MM.1S (cell line): ENCODE data around the gene TSEN2.

ENCODE experiments used
- DNase-seq: peaks from one replicate; pipeline ENCODE4 v3.0.0-alpha.2; 2015
- H2AFZ ChIP-seq: fragments of 300-600 bp; sonication (generic); 2 replicates; pipeline ENCODE4 v1.6.0; 2016; ENCODE audit warnings: antibody characterized with exemption, low read length
- H3F3A ChIP-seq: fragments of 300-600 bp; sonication (generic); 2 replicates; pipeline ENCODE4 v1.6.1; 2016; ENCODE audit warnings: mild to moderate bottlenecking, antibody characterized with exemption, low read length, moderate library complexity, mixed read lengths; ENCODE audit not compliant: insufficient read depth
- H3K27ac ChIP-seq: fragments of 300-600 bp; sonication (generic); 2 replicates; pipeline ENCODE4 v1.5.1; 2016; ENCODE audit warnings: mild to moderate bottlenecking, low read length
- H3K27me3 ChIP-seq: fragments of 300-600 bp; sonication (generic); replicated peaks from 2 replicates; pipeline ENCODE4 v1.6.0; 2016; ENCODE audit warnings: low read length; ENCODE audit not compliant: insufficient read depth
- H3K36me3 ChIP-seq: fragments of 300-600 bp; sonication (generic); replicated peaks from 2 replicates; pipeline ENCODE4 v1.6.1; 2016; ENCODE audit warnings: mild to moderate bottlenecking, low read length, mixed read lengths; ENCODE audit not compliant: insufficient read depth
- H3K4me1 ChIP-seq: fragments of 300-600 bp; sonication (generic); 2 replicates; pipeline ENCODE4 v1.6.1; 2016; ENCODE audit warnings: low read length, mixed read lengths
- H3K4me2 ChIP-seq: fragments of 300-600 bp; sonication (generic); 2 replicates; pipeline ENCODE4 v1.6.0; 2016; ENCODE audit warnings: low read depth, low read length
- H3K4me3 ChIP-seq: fragments of 300-600 bp; sonication (generic); 2 replicates; pipeline ENCODE4 v1.5.1; 2016; ENCODE audit warnings: low read length, mixed read lengths
- H3K79me2 ChIP-seq: fragments of 300-600 bp; sonication (generic); 2 replicates; pipeline ENCODE4 v1.6.1; 2016; ENCODE audit warnings: mixed run types, low read length, mixed read lengths
- H3K9ac ChIP-seq: fragments of 300-600 bp; sonication (generic); 2 replicates; pipeline ENCODE4 v1.6.1; 2016; ENCODE audit warnings: low read length, mixed read lengths
- H3K9me2 ChIP-seq: fragments of 300-600 bp; sonication (generic); replicated peaks from 2 replicates; pipeline ENCODE4 v1.6.1; 2016; ENCODE audit warnings: mild to moderate bottlenecking, low read length, mixed read lengths; ENCODE audit not compliant: insufficient read depth
- H3K9me3 ChIP-seq: fragments of 300-600 bp; sonication (generic); replicated peaks from 2 replicates; pipeline ENCODE4 v1.6.1; 2016; ENCODE audit warnings: mild to moderate bottlenecking, low read length, mixed read lengths; ENCODE audit not compliant: insufficient read depth
- H4K20me1 ChIP-seq: fragments of 300-600 bp; sonication (generic); 2 replicates; pipeline ENCODE4 v1.6.1; 2016; ENCODE audit warnings: mild to moderate bottlenecking, low read length, moderate library complexity, mixed read lengths; ENCODE audit not compliant: insufficient read depth
- EZH2 ChIP-seq: fragments of 300-600 bp; sonication (generic); optimal IDR thresholded peaks from 2 replicates; pipeline ENCODE3; 2017; ENCODE audit warnings: low read depth, mild to moderate bottlenecking, antibody characterized with exemption, low read length, mixed read lengths
- EZH2phosphoT487 ChIP-seq: fragments of 300-600 bp; sonication (generic); IDR thresholded peaks from 2 replicates; pipeline ENCODE4 v1.6.1; 2018; ENCODE audit warnings: antibody characterized with exemption, low read length
- TF ChIP-seq, protein P1 (sequence below): fragments of 300-600 bp; sonication (generic); IDR thresholded peaks from 2 replicates; pipeline ENCODE4 v1.5.1; 2016; ENCODE audit warnings: antibody characterized with exemption, low read length, mixed read lengths

TSEN2 gene

DNA sequence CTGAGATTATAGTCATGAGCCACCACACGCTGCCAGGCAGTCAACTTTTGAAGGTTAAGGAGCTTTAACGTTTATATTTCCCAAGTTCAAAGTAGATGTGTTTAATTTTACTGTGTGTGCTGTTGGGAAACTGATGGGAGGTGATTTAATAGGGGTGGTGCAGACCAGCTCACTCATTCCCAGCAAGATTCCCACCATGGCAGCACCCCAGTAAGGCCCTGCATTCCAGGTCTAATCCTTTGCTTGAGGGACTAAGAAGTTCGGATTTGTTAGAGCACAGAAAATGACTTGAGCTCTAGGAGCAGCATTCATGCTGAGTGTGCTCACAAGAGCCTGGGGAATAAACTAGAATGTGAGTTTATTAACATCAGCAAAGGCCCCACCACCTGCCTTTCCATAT lies 25.2 kb downstream of the TSEN2 start:
- no peaks in the 10 kb centered on the region for H3K27me3 ChIP-seq
- no peak overlapping the region for H3K4me3 ChIP-seq
- H3K36me3 ChIP-seq: no peaks in the 10 kb centered on the region
- no peak overlapping the region for H3K9ac ChIP-seq
- H2AFZ ChIP-seq: no peak overlapping the region
- DNase-seq: no peak
- no peaks in the 10 kb centered on the region for H3K79me2 ChIP-seq
- no peak for TF ChIP-seq EZH2
- H3K9me2 ChIP-seq: no peaks in the 10 kb centered on the region
- H3K27ac ChIP-seq: no peak overlapping the region
- no peaks in the 10 kb centered on the region for H3K4me1 ChIP-seq
- no peak overlapping the region for H3K4me2 ChIP-seq
- H3F3A ChIP-seq: no peaks in the 10 kb centered on the region
- H3K9me3 ChIP-seq: no peaks in the 10 kb centered on the region
- no peaks in the 10 kb centered on the region for H4K20me1 ChIP-seq

DNA sequence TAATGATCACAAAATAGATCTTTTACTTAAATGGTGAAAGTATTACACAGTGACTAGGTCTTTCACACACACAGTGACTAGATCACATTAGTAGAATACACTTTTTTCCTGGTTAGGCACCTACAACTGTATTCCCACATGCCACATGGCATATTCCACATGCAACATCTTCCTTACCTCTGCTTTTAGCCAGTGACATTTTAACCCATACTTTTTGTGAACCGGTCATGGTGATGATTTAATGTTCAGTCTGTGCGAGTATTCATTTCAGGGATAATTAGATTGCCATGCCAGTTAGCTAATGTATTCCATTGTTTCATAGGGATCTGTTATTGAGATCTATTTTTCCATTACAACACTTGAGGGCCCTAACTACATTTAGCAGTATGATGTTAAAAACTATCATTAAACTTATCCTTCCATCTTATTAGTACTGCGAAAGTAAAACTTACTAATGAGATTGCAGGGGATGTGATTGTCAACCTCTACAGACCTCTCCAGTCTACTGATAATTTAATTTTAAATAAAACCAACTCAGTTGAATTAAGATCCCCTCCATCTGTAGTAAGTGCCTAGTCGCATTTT lies 28.3 kb downstream of the TSEN2 start:
- no peak overlapping the region for H2AFZ ChIP-seq
- TF ChIP-seq EZH2 (no peak), EZH2phosphoT487 (no peak)
- TF ChIP-seq, protein P1, sequence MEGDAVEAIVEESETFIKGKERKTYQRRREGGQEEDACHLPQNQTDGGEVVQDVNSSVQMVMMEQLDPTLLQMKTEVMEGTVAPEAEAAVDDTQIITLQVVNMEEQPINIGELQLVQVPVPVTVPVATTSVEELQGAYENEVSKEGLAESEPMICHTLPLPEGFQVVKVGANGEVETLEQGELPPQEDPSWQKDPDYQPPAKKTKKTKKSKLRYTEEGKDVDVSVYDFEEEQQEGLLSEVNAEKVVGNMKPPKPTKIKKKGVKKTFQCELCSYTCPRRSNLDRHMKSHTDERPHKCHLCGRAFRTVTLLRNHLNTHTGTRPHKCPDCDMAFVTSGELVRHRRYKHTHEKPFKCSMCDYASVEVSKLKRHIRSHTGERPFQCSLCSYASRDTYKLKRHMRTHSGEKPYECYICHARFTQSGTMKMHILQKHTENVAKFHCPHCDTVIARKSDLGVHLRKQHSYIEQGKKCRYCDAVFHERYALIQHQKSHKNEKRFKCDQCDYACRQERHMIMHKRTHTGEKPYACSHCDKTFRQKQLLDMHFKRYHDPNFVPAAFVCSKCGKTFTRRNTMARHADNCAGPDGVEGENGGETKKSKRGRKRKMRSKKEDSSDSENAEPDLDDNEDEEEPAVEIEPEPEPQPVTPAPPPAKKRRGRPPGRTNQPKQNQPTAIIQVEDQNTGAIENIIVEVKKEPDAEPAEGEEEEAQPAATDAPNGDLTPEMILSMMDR: no peak
- H4K20me1 ChIP-seq: no peaks in the 10 kb centered on the region
- H3K36me3 ChIP-seq: no peaks in the 10 kb centered on the region; the same call in 1 of the 2 replicates
- H3K27ac ChIP-seq: no peak overlapping the region
- no peaks in the 10 kb centered on the region for H3K27me3 ChIP-seq
- H3F3A ChIP-seq: no peaks in the 10 kb centered on the region
- H3K9ac ChIP-seq: no peak overlapping the region
- H3K9me3 ChIP-seq: no peaks in the 10 kb centered on the region
- no peak overlapping the region for H3K4me2 ChIP-seq
- no peak for DNase-seq
- H3K9me2 ChIP-seq: no peaks in the 10 kb centered on the region
- H3K4me1 ChIP-seq: no peaks in the 10 kb centered on the region
- H3K79me2 ChIP-seq: no peaks in the 10 kb centered on the region
- H3K4me3 ChIP-seq: no peak overlapping the region

- no peak for DNase-seq
- Histone ChIP-seq H3K9me2 (no peaks in the 10 kb centered on the region), H3K27ac (no peak overlapping the region), H3K4me1 (no peaks in the 10 kb centered on the region), H3K4me3 (no peak overlapping the region), H3K27me3 (no peaks in the 10 kb centered on the region), H4K20me1 (no peaks in the 10 kb centered on the region), H3K79me2 (no peaks in the 10 kb centered on the region), H3K9me3 (no peaks in the 10 kb centered on the region), H3F3A (no peaks in the 10 kb centered on the region), H3K4me2 (no peak overlapping the region), H2AFZ (no peak overlapping the region), H3K36me3 (no peaks in the 10 kb centered on the region; the same call in 1 of the 2 replicates), H3K9ac (no peak overlapping the region)
- TF ChIP-seq, protein P1: no peak
- TF ChIP-seq EZH2: no peak
Observed at GRCh38 chr3:12513694-12514446, 29.6 kb downstream of the TSEN2 start.

DNA sequence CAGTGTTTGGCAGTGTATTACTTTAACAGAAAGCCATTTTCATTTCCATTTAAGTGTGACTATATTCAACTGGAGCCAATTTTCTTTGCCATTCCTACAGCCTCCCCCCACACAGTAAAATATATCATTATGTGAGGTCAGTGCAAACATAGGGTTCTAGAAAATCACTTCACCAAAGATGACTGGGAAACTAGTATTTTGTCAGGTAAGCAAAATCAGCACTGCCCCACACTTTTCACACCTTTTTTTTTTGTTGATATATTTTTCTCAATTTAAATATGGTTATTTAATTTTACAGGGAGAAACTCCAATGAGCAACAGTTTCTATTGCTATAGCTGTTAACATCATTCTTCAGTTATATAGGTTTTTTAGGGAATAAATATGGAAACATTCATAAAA lies 31.4 kb downstream of the TSEN2 start:
- H2AFZ ChIP-seq: no peak overlapping the region
- DNase-seq: no peak
- no peak overlapping the region for H3K27ac ChIP-seq
- H3K4me1 ChIP-seq: no peaks in the 10 kb centered on the region
- H3K36me3 ChIP-seq: no peaks in the 10 kb centered on the region; the same call in 1 of the 2 replicates
- H3K4me3 ChIP-seq: no peak overlapping the region
- H3K9me3 ChIP-seq: no peaks in the 10 kb centered on the region
- no peak overlapping the region for H3K4me2 ChIP-seq
- no peaks in the 10 kb centered on the region for H3K9me2 ChIP-seq
- no peak overlapping the region for H3K9ac ChIP-seq
- no peaks in the 10 kb centered on the region for H3K79me2 ChIP-seq
- H4K20me1 ChIP-seq: no peaks in the 10 kb centered on the region
- no peaks in the 10 kb centered on the region for H3K27me3 ChIP-seq
- H3F3A ChIP-seq: no peaks in the 10 kb centered on the region
- TF ChIP-seq, protein P1: no peak
